NCI-H2196 treated with DMSO at 0.1 percent for 48 hours (cell line): Measurements from ENCODE around the gene TCEANC2.
A peak's percentile ranks its signal among the peaks of the same experiment; 100 is the strongest.

Experiments used
- DNase-seq: peaks from one replicate; lab custom pipeline; 2025; ENCODE audit not compliant: unreplicated experiment; lab: John Stamatoyannopoulos, UW

Gene TCEANC2

DNA sequence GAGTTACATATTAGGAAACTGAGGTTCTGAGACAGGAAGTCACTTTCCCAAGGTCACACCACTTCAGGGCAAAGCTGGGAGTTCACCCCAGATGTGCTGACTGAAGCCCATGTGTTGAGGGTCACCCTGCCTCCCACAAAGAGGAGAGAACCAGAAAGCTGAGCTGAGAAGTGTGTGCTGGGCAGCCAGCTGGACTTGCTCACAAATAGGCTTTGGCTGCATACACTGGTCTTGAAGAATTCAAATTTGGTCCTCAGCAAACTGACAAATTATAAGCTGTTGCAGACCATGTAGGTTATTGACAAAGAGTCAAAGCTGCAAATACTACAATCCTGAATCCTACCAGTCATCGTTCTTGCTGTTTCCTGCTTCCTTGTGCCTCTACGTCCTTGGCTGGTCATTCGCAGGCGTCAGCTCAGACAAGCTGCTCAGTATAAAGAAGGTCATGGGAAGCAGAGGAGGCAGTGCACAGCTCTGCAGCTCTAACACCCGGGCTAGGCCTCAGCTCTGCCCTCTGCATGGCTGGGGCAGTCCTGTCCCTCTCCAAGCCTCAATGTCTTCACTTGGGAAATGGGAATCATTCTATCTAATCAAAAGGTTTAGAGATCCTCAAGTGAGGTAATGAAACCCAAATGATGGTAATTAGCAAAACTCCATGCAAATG, 59.4 kb downstream of the TCEANC2 start:
- no peak for DNase-seq

DNA sequence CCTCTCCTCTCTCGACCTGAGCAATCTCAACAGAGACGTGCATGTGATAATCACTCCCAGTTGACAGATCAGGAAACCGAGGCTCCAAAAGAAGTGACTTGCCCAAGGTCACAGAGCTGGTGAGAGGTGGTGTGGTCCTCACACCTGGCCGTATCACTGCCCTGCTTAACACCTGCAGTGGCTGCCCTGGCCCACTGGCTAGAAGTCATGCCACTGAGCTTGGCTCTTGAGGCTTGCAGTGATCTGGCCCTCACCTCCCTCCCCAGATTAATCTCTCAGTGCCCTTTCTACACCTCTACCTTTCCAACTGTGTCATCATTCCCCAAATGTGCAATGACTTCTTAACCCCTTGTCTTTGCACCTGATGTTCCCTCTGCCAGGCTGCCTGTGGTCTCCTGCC, 60.6 kb downstream of the TCEANC2 start:
- DNase-seq, result no peak

DNA sequence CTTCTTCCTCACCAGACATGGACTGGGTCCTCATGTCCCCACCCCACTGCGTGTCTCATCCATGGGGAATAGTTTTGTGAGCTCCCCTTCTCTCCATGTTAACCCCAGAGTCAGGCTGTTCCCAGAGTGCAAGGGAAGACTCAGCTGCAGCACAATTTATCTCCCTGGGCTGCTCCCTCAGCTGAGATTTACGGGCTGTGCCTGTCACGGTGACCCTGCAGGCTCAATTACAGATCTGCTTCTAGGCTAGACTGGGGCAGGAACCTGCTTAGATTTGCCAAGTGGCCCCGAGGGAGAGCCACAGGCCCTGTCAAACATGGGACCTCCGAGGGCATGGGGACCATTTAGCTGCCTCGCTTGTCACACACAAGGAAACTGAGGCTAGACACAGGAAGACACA, 61.5 kb downstream of the TCEANC2 start:
- DNase-seq, result no peak

DNA sequence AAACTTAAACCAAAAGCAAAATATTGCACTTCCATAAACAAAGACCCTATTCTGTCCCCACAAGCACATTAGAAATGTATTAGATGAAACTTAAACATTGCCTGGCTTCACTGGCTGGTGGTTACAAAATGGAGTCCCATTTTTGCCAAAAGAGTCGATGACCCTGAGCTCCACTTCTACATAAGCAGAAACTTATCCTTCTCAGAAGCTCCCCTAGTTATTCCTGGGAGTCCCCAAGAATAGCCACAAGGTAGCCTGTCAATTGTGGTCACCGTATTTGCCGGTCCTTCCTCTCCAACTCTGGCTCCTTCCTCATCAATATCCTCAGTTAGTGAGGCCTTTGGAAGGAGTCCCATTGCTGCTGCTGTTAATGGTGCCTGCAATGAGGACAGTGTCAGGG, 62.1 kb downstream of the TCEANC2 start:
- no peak for DNase-seq

DNA sequence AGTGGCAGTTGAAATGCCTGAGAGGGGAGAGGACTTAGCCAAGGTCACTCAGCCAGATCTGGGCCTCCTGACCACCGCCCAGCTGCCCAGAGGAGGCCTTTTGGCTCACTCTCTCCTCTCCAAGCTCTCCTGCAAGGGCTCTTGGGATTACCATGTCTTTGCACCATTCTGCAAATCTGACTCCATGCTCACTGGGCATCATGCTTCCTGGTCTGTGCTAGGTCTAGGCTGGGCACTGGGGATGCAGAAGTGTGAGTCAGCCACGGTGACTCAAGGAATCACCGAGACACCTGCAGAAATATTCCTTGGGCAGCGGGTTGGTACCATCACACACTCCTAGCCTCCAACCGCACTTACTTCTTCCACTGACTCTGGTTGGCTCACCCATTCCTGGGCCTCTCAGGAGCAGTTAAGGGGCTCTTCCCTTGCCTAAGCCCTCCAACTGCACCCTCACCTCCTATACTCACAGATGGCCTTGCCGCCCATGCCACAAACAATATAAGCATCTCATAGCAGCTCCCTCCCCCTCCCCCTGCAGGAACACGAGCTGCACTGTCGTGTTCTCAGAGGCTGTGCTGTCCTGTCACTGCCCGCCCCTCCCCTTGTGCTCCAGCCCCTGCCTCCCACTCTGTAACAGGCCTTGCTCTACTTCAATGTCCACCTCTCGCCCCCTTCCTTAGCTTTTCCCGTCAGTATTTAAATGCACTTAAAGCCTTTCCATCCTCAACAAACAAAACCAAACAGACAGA, 64.6 kb downstream of the TCEANC2 start:
- no peak for DNase-seq

DNA sequence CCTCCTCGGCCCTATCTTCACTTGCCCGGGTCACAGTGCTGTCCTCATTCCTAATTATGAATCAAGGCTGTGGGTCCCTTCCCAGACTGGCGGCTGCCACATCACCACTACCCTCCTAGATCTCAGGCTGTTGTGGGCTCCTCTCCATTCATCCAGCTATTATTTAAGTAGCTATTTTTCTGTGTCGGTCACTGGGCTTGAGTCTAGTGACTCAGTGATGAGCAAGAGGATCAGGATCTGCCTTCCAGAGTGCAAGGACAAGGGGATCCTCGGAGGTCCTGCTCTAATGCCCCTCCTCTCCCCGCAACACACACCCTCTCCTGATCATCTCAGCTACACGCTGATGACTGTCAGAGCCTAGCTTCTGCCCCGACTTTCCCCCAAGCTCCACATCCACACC, 65.3 kb downstream of the TCEANC2 start:
- no peak for DNase-seq

DNA sequence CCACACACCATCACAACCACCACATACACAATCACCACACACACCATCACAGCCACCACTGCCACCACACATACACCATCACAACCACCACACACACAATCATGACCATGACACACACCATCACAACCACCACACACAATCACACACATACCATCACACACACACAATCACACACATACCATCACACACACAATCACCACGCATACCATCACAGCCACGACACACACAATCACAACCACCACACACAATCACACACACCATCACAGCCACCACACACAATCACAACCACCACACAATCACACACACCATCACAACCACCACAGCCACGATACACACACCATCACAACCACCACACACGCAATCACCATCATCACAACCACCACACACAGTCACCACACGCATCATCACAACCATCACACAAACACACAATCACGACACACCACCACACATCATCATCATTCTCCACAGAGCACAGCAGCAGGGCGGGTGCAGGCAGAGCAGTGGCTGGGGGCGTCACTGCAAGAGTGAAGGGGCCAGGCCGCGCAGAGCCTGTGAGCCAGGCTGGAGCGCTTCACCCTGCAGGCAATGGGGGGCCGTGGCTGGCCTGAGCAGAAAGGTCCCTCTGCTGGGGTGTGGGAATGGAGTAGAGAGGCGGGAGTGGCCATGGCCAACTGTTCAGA, 66.8 kb downstream of the TCEANC2 start:
- DNase-seq, result no peak

DNA sequence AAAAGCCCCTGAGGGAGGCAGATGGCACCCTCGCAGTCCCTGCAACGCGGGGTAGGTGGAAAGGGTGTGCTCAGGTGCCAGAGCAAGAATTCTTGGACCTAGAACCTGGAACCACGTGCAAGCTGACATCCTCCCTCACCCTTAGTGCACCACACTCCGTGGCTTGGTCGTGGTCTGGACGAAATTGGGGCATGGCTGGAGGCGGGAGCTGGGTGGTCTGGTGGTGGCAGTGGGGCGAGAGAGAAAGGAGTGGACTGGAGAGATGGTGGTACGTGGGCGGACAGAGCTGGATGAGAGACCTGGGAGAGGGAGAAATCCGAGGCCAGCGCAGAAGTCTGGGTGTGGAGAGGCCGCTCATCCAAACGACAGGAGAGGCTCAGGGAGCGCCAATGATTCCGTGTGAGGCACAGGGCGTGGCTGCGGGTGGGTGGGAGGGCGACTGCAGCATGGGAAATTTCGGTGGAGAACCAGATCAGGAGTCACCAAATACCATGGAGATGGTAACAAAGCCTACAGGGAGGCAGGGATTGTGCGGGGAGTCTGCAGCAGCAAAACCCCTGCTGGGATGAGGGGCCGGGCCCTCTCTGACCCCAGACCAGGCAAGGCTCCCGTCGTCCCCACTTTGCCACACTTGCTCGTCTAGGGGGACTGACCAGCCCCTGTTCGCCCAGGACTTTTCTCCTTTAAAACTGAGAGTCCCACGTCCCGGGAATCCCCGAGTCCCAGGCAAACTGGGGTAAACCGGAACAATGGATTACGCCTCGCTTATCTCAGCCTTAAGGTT, 67.5 kb downstream of the TCEANC2 start:
- no peak for DNase-seq

DNA sequence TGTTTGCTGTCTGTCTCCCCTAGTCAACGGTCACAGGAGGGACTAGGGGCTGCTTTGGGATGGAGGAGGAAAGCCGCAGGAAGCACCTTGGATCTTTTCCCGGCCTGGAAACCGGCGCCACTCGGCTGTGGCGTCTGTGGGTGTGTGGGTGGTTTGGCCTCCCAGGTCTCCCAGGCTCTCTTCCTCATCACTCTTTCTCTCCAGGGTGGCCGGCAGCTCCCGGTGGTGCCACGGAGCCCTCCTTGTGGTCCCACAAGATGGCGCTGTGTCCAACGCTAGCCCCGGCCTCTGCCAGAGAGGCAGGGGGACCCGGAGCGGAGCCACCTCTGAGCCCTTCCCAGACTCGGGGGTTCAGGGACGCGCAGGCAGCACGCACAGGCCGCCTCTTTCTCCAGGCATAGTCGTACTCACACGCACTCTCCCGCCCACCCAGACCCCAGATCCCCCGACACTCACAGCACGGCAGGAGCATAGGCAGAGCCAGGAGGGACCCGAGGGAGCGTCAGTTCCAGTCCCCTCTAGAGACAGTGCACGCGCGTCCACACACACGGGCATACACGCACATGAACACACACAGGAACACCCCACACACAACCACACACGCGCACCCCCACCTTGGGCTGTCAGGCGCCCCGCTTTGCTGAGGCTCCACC, 68.2 kb downstream of the TCEANC2 start:
- no peak for DNase-seq

DNA sequence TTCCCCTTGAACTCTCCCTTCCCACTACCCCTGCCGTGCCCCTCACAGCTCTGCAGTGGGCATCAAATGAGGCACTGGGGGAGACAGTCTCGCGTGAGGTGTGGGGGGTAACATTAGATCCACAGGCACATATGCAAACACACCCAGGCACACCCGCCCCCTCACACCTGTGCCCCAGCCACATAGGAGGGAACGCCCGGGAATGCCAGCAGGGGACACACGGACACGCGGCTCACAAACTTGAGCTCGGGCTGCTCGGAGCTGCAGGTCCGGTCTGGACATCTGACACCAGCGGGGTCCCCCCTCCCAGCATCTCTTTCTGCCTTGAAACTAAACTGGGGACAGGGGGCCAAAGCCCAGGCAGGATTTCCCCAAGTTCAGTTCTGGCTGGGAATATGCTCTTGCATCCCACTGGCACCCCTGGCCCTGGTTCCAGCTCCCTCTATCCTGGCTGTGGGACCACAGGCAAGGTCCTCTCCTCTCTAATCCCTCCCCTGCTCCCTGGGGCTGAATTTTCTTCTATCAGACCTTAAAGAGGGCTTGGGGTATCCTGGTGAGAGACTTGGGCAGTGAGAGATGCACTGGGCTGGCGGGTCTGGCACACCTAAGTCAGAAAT, 68.8 kb downstream of the TCEANC2 start:
- DNase-seq, result no peak

DNA sequence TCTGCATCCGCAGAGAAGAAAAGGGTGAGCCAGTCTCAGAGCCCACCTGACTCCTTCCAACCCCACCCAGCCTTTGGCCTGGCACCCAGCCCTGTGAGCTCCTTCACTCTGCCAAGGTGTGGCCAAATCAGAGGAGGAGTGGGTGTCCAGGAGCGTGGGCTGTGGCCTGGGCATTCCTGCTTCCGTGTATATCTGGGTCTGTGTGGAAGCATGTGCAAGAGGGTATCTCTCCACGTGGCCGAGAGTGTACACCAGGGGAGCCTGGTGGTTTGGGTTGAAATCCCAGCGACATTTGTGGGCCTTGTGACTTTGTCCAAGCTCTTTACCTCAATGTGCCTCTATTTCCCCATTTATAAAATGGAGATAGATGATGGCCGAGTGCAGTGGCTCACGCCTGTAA, 69.6 kb downstream of the TCEANC2 start:
- no peak for DNase-seq

DNA sequence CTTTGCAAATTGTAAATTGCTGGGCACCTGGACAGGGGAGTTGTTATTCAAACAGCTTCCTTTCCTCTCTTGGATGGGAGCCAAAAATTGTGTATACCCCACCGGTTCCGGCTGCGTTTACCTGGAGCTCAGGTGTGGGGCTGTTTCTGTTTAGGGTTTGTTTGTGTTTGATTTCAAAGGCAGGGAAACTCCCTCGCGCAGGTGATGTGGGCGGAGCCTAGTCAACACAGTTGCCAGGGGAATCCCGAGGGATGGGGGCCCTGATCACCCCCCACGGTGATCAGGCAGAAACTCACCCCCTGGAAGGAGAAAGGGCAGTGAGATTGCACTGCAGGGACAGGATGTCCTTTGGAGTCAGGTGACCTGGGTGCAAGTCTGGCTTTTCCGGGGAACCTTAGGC, 71.1 kb downstream of the TCEANC2 start:
- DNase-seq, result peak; percentile 49

DNA sequence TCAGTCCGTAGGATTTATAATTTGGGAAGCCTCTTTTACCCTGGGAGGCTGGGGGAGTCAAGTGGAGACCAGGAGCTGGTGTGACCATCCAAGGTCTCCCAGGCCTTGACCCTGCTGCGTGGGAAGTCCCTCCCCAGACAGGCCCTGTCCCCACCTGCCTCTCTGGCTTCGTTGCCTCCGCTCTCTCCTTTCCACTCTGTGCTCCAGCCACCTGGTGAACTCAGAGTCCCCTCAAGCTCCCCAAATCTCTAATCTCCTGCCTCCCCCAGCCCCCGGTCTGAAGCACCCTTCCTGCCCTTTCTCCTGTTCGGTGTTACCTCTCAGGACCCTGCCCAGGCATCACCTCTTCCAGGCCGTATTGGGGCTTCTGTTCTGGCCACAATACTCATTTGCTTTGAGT, 71.5 kb downstream of the TCEANC2 start:
- no peak for DNase-seq

DNA sequence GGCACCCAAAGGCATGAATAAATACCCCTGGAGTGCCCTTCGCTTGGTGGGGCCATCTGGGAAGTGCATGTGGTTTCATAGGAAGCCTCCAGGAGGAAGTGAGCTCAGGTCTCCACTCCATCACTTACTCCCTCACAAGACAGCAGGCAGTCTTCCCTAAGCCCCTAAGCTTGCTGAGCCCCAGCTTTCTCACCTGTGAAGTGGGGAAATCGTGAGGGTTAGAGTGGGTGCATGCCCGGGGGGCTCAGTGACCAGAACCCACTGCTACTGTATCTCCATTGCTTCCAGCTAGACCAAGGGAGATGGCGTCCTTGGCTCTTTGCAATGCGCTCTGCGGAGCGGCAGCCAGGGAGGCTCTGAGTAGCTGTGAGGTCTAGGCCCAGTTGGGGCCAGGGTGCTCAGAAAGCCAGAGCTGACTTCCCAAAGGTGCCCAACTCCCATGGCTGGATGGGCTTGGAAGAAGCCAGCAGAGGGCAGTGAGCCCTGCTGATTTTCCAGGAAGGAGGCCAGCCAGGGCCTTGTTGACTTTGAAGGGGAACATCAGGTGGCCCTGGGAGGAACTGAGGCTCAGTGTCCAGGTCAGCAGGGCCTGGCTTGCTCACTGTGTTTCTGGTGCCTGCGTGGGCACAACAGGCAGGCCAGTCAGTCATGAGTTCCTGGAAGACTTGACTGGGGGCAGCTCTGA, 72.1 kb downstream of the TCEANC2 start:
- DNase-seq, result no peak

DNA sequence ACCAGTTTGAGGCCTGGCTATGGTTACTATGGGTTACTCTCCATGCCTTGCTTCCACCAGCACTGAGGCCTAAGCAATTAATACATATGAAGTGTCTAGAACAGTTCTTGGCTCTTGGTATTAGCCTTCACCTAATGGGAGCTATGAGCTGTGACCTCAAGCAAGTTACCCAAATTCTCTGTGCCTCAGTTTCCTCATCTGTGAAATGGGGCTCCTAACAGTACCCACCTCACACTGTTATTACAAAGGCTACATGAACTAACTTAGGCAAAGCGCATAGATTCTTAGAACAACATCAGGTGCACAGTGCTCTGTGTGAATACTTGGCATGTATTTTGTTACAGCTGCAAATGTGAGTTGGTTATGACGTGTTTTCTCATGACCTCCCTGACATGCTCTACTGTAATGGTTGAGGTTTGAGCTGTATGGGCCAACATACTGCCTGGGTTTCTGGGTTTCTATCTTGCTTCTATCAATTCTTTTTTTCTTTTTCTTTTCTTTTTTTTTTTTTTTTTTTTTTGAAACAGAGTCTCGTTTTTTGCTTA, 72.9 kb downstream of the TCEANC2 start:
- no peak for DNase-seq

DNA sequence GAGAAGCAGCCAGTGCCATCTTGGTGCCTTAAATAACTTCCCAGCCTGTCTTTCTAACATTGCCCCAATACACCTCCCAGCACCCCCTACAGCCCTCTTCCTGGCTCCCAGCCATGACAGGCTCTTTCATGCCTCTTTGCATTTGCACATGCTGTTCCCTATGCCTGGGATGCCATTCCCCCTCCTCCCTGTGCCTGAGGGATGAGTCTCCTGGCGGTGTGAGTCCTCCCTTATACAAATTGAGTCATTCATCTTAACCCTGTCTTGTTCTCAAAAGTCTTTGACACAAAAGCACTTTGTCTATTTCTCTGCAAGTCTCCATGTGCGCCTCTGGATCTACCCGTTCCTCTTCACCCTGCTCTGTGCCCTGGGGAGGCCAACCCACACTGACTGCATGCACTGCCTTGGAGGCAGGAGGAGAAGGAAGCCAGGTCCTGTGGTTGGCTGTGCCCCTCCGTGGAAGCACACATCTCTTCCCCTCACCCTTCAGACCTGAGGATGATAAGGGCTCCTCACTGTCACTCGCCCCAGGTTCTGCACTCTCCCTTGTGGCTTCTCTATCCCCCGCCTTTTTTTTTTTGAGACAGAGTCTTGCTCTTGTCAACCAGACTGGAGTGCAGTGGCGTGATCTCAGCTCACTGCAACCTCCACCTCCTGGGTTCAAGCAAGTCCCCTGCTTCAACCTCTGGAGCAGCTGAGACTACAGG, 74.3 kb downstream of the TCEANC2 start:
- DNase-seq, result no peak

DNA sequence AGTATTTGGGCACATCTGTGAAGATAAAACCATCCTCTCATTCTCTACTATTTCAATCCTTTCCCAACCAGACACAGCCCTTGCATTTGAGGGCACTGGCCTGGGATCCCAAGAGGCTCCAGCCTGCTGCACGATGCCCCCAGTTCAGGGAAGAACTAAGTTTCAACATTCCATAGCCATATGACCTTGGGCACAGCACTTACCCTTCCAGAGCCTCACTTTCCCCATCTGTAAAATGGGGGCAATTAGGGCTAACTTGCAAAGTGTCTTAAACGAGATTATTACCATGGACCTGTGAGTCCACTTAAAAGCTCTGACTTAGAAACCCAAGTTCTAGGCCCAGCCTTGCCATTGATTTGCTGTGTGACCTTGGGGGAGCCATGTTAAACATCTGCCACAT, 76.5 kb downstream of the TCEANC2 start:
- no peak for DNase-seq

DNA sequence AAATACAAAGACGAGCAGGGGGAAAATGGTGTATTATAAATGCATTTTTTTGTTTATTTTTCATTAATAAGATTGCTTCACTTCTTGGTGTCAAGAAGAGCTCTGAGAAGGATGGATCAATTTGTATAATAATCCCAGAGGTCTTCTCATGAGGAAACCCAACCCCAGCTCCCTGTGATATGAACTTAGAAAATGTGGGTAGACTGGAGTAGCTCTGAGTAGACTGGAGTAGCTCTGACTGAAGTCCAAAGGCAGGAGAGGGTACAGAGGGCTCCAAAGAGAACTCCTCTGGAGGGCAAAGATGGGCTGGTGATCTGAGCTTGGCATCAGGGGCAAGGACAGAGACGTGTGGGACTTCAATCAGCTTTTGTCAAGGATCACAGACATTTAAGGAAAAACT, 78.0 kb downstream of the TCEANC2 start:
- DNase-seq, result no peak

DNA sequence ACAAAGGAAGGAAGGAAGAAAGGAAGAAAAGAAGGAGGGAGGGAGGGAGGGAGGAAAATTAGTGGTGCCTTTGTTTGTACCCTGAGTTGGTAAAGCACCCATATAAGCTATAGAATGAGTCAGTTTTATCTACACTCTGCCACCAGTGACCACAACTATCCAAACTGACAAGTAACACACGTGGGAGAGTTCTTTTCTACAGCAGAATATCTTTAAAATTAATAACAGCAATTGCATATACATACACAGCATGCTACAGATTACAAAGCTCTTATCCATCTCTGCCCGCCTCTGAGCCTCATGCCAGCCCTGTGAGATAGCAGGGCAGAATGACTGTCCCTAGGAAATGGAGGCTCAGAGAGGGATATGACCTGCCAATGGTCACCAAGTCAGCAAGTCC, 79.1 kb downstream of the TCEANC2 start:
- DNase-seq, result no peak
